RKO (cell line): ENCODE data around the gene ZNF319.

Experiments used
- DNase-seq: peaks from one replicate; pipeline ENCODE4 v3.0.0-alpha.2; 2016; ENCODE audit warnings: low spot score

ZNF319 gene

GRCh38 chr16:57999971-58000705, at the start of gene ZNF319:
Gene ZNF319 (minus strand): TSS chr16:58000672. CDS start chr16:57998265, 2,407 bp downstream.
- peak; percentile 28 for DNase-seq

- DNase-seq, result no peak
Observed at GRCh38 chr16:58049232-58050185, 49.0 kb upstream of the ZNF319 start.

- DNase-seq, result no peak
Observed at GRCh38 chr16:58048494-58049231, 48.2 kb upstream of the ZNF319 start.

- DNase-seq, result no peak
Observed at GRCh38 chr16:58047557-58048348, 47.3 kb upstream of the ZNF319 start.

GRCh38 chr16:58046936-58047335, 46.5 kb upstream of the ZNF319 start:
- no peak for DNase-seq

- DNase-seq, result no peak
Observed at GRCh38 chr16:58046054-58046881, 45.8 kb upstream of the ZNF319 start.

- no peak for DNase-seq
Observed at GRCh38 chr16:58045096-58045495, 44.6 kb upstream of the ZNF319 start.

- DNase-seq, result no peak
Observed at GRCh38 chr16:58044266-58045019, 44.0 kb upstream of the ZNF319 start.

GRCh38 chr16:58043571-58044155, 43.2 kb upstream of the ZNF319 start:
- DNase-seq, result no peak

GRCh38 chr16:58042886-58043515, 42.5 kb upstream of the ZNF319 start:
- DNase-seq, result no peak

- no peak for DNase-seq
Observed at GRCh38 chr16:58042001-58042885, 41.8 kb upstream of the ZNF319 start.

GRCh38 chr16:58041628-58041955, 41.1 kb upstream of the ZNF319 start:
- DNase-seq, result no peak

GRCh38 chr16:58040945-58041627, 40.6 kb upstream of the ZNF319 start:
- DNase-seq, result no peak

GRCh38 chr16:58040496-58040846, 40.0 kb upstream of the ZNF319 start:
- no peak for DNase-seq

GRCh38 chr16:58039829-58040495, 39.5 kb upstream of the ZNF319 start:
- DNase-seq, result no peak

GRCh38 chr16:58038219-58038641, 37.8 kb upstream of the ZNF319 start:
- DNase-seq, result no peak
